Karpas-422 (cell line): ENCODE measurements around the gene TFR2. TPM values are rescaled to one million over a fixed set of nuclear protein-coding genes. Genes with fewer than 3 reads are reported as not detected.
"Not testable (repeated sequence)": the region's sequence is repeated elsewhere in the genome, so short reads cannot be mapped to it uniquely, and the experiment has no call there.

Experiments
- DNase-seq: peaks from one replicate; pipeline ENCODE4 v3.0.0-alpha.2; 2015
- H2AFZ ChIP-seq: fragments of 200-600 bp; sonication (generic); 2 replicates; pipeline ENCODE4 v1.6.1; 2014; ENCODE audit warnings: antibody characterized with exemption, low read length, mixed read lengths
- H3K27ac ChIP-seq: fragments of 200-600 bp; sonication (generic); 2 replicates; pipeline ENCODE4 v1.5.1; 2014; ENCODE audit warnings: mild to moderate bottlenecking, low read length, moderate library complexity
- H3K27me3 ChIP-seq: fragments of 200-600 bp; sonication (generic); 2 replicates; pipeline ENCODE4 v1.6.1; 2014; ENCODE audit warnings: low read length, mixed read lengths
- H3K36me3 ChIP-seq: fragments of 200-600 bp; sonication (generic); 2 replicates; pipeline ENCODE4 v1.6.1; 2014; ENCODE audit warnings: low read length, mixed read lengths; ENCODE audit not compliant: insufficient read depth
- H3K4me1 ChIP-seq: fragments of 200-600 bp; sonication (generic); 2 replicates; pipeline ENCODE4 v1.6.1; 2014; ENCODE audit warnings: mild to moderate bottlenecking, low read length, mixed read lengths
- H3K4me2 ChIP-seq: fragments of 200-600 bp; sonication (generic); 2 replicates; pipeline ENCODE4 v1.6.1; 2014; ENCODE audit warnings: low read length, low read depth, mild to moderate bottlenecking; ENCODE audit not compliant: poor library complexity, severe bottlenecking
- H3K4me3 ChIP-seq: fragments of 200-600 bp; sonication (generic); 2 replicates; pipeline ENCODE4 v1.5.1; 2014; ENCODE audit warnings: mild to moderate bottlenecking, antibody characterized with exemption, low read length, mixed read lengths
- H3K79me2 ChIP-seq: fragments of 200-600 bp; sonication (generic); 2 replicates; pipeline ENCODE4 v1.6.1; 2014; ENCODE audit warnings: mild to moderate bottlenecking, low read length, mixed read lengths
- H3K9ac ChIP-seq: fragments of 200-600 bp; sonication (generic); 2 replicates; pipeline ENCODE4 v1.6.0; 2014; ENCODE audit warnings: low read length
- H3K9me2 ChIP-seq: fragments of 200-600 bp; sonication (generic), shearing (Covaris generic); replicated peaks from 2 replicates; pipeline ENCODE4 v1.6.0; 2014; ENCODE audit warnings: mild to moderate bottlenecking, low read length, moderate library complexity; ENCODE audit not compliant: insufficient read depth
- H3K9me3 ChIP-seq: fragments of 300-700, 200-600 bp; sonication (generic); 2 replicates; pipeline ENCODE4 v1.6.1; 2014; ENCODE audit warnings: low read length, mixed read lengths
- H4K20me1 ChIP-seq: fragments of 200-600 bp; sonication (generic); 2 replicates; pipeline ENCODE4 v1.6.1; 2014; ENCODE audit warnings: mild to moderate bottlenecking, antibody characterized with exemption, low read length, low read depth; ENCODE audit not compliant: insufficient read depth
- total RNA-seq: library from RNA; depleted of rRNA; stranded (reverse); fragments of >200 nt; shearing (Covaris generic); gene quantifications from 2 replicates; pipeline ENCODE4 v1.2.3, GENCODE V29; 2014; ENCODE audit warnings: low replicate concordance

The TFR2 gene
- total RNA-seq, 1 experiment from 2014 or later, result 4.2 TPM

DNA sequence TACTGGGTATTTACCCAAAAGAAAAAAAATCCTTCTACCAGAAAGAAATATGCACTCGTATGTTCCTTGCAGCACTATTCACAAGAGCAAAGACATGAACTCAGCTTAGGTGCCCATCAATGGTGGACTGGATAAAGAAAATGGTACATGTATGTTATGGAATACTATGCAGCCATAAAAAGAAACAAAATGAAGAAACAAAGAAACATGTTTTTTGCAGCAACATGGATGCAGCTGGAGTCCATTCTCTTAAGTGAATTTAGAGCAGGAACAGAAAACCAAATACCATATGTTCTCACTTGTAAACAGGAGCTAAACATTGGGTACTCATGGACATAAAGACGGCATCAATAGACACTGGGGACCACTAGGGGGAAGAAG lies 26.7 kb upstream of the TFR2 start:
- Histone ChIP-seq H3K27ac (no peak overlapping the region), H3K9ac (no peak overlapping the region), H3K9me2 (no peaks in the 10 kb centered on the region), H3K27me3 (no peaks in the 10 kb centered on the region), H3K4me3 (no peak overlapping the region), H3K4me1 (peaks cover 2% of the 10 kb centered on the region; the same call in 1 of the 2 replicates), H4K20me1 (no peaks in the 10 kb centered on the region), H2AFZ (no peak overlapping the region), H3K9me3 (no peaks in the 10 kb centered on the region), H3K79me2 (no peaks in the 10 kb centered on the region), H3K36me3 (no peaks in the 10 kb centered on the region), H3K4me2 (no peak overlapping the region)
- no peak for DNase-seq

DNA sequence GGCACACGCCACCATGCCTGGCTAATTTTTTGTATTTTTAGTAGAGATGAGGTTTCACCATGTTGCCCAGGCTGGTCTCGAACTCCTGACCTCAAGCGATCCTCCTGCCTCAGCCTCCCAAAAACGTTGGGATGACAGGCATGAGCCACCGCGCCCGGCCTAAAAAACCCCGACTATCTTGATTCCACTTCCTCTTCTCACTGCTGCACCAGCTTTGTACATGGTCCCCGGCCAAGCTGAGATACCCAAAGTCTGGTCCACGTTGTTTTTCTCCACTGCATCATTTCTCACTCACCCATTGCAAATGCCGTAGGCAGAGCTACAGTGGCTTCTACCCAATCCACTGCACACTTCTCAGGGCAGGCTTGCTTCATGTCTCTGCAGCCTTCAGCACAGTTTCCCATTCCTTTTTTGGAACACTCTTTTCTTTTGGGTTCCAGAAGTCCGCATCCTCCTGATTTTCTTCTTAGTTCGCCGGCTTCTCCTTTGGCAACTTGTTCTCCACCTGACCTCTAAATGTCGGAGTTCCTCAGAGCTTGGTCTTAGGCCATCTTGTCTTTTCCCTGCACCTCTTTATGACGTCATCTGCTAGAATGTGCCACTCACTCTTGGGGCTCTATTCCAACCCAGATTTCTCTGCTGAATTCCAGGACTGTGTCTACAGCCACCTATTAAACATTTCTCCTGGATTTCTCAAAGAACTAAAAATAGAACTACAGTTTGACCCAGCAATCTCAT lies 26.1 kb upstream of the TFR2 start:
- Histone ChIP-seq H4K20me1 (no peaks in the 10 kb centered on the region), H3K4me3 (no peak overlapping the region), H3K4me1 (no peaks in the 10 kb centered on the region), H3K4me2 (no peak overlapping the region), H3K36me3 (no peaks in the 10 kb centered on the region), H3K79me2 (no peaks in the 10 kb centered on the region), H3K9me2 (no peaks in the 10 kb centered on the region), H3K27me3 (no peaks in the 10 kb centered on the region), H3K9ac (no peak overlapping the region), H2AFZ (no peak overlapping the region), H3K27ac (no peak overlapping the region), H3K9me3 (no peaks in the 10 kb centered on the region)
- no peak for DNase-seq

DNA sequence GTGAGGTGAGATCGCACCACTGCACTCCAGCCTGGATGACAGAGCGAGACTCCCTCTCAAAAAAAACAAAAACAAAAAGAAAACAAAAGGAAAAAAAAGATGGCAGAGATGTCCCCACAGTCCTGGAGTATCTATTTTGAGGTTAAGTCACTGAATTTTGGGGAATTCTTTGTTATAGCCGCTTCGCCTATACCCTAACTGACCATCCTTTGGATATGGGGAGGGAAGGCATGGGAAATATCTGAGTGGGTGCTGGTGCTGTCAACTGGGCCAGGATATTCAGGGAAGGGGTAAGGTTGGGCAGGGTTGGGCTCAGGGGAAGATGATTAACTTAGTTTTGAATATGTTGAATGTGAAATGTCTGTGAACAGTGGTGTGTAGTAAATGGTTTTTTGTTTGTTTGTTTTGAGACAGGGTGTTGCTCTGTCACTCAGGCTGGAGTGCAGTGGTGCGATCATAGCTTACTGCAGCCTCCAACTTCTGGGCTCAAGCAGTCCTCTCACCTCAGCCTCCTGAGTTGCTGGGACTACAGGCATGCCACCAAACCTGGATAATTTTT lies 23.9 kb upstream of the TFR2 start:
- no peak for DNase-seq

DNA sequence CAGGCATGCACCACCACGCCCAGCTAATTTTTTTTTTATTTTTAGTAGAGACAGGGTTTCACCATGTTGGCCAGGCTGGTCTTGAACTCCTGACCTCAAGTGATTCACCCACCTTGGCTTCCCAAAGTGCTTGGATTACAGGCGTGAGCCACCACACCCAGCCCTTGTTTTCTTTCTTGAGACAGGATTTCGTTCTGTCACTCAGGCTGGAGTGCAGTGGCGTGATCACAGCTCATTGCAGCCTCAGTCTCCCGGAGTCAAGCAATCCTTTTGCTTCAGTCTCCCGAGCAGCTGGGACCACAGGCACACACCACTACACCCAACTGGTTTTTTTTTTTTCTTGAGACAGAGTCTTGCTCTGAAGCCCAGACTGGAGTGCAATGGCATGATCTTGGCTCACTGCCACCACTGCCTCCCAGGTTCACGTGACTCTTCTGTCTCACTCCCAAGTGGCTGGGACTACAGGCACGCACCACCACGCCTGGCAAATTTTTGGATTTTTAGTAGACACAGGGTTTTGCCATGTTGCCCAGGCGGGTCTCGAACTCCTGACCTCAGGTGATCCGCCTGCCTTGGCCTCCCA lies 20.9 kb upstream of the TFR2 start:
- not testable (repeated sequence) for H3K4me3 ChIP-seq, DNase-seq, H4K20me1 ChIP-seq, H3K27ac ChIP-seq, H3K4me1 ChIP-seq, H3K9ac ChIP-seq, H3K79me2 ChIP-seq, H2AFZ ChIP-seq, H3K36me3 ChIP-seq, H3K4me2 ChIP-seq, H3K9me2 ChIP-seq, H3K27me3 ChIP-seq, H3K9me3 ChIP-seq

More for the DNA sequence above, 23.9 kb upstream of the TFR2 start:
- Histone ChIP-seq H3K27me3 (no peaks in the 10 kb centered on the region), H3K4me1 (no peaks in the 10 kb centered on the region), H3K36me3 (no peaks in the 10 kb centered on the region), H2AFZ (no peak overlapping the region), H3K4me2 (no peak overlapping the region), H3K4me3 (no peak overlapping the region), H3K9me2 (no peaks in the 10 kb centered on the region), H3K79me2 (no peaks in the 10 kb centered on the region), H4K20me1 (no peaks in the 10 kb centered on the region), H3K9ac (no peak overlapping the region), H3K27ac (no peak overlapping the region), H3K9me3 (no peaks in the 10 kb centered on the region)

DNA sequence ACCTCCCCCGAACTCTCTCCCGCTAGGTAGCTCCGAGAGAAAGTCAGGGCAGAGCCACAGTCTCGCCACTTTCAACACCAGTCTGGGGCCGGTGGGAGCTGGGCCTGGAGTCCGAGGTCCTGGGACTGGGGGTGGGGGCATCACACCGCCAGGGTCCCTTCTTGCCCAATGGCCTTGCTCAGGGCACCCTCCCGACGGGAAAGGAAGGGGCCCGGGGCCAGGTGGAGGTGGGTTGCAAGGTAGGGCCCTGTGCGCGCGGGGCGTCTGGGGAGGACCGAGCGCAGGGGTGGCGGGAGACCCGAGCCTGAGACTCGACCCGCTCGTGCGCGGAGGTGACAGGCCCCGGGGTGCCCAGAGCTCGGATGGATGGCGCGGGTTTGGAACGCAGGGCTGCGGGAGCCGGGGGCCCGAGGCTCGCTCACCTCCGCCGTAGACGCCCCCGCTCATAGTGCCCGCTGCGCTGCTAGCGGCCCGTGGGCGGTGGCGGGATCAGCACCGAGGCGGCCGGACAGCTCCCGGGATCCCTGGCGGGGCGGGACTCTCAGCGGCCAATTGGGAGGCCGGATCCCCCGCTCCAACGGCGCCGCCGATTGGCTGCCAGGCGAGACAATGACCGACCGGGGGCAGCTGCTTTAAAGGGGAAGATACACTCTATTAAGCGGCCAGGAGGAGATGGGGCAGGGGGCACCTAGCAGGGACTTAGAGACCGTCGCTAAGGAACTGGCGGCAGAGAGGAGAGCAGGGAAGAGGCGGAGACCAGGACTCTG lies 14.7 kb upstream of the TFR2 start, which contains the start of gene ACTL6B:
Gene ACTL6B (minus strand): TSS at position 541 of the 767 bp plus-strand sequence. CDS start 94 bp downstream, at position 447.
- no peaks in the 10 kb centered on the region for H3K9me2 ChIP-seq
- H3K9me3 ChIP-seq, result no peaks in the 10 kb centered on the region
- no peak within 1 kb of the TSS for H3K9ac ChIP-seq
- H3K4me2 ChIP-seq, result no peak within 1 kb of the TSS
- H3K27ac ChIP-seq, result no peak within 1 kb of the TSS
- no peaks in the 10 kb centered on the region for H3K4me1 ChIP-seq
- no peak for DNase-seq
- H3K36me3 ChIP-seq, result no peaks in the 10 kb centered on the region
- H4K20me1 ChIP-seq, result no peaks in the 10 kb centered on the region
- H3K27me3 ChIP-seq, result no peaks in the 10 kb centered on the region
- no peak within 1 kb of the TSS for H2AFZ ChIP-seq
- no peaks in the 10 kb centered on the region for H3K79me2 ChIP-seq
- no peak within 1 kb of the TSS for H3K4me3 ChIP-seq

DNA sequence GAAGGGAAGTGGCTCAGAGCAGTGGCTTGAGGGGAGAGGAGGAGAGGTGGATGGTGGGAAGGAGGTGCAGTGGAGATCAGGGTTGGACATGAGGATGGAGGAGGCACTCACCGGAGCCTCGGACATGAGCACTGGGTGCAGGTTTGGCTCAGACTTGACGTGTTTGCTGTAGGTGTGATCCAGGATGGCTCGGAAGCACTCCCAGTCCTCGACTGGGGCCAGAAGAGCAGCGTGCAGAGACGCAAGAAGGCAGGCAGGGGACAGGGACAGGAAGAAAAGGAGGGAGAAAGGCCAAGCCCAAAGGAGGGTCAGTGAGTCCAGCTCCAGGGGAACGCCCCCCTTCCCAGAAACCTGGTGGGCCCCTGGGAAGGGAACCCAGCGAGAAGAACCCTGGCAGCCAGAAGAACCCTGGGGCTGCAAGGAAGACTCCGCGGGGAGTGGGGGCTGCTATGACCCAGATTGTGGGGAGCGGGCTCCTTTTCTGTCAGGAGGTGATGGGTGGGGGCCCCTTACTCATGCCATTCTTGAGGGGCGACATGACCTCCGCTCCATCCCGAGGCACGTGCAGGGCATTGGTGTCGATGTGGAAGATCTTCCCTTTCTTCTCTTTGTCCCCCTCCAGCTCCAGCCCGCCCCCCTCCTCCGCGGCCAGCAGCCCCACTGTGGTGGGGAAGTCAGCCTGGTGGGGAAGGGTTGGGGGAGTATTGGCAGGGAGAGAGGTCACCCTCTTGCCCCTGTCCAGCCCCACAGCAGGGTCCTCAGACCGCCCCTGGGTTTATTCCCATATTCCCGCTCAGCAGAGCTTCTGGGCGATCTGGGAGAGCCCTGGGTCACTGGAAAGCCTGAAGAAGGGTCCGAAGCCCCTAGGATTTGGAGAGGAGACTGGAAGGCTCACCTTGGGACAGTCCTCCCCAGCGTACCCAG lies 13.8 kb upstream of the TFR2 start:
- Histone ChIP-seq H3K9me2 (no peaks in the 10 kb centered on the region), H3K79me2 (no peaks in the 10 kb centered on the region), H4K20me1 (no peaks in the 10 kb centered on the region), H3K4me3 (no peak overlapping the region), H3K4me2 (no peak overlapping the region), H3K27me3 (no peaks in the 10 kb centered on the region), H3K27ac (no peak overlapping the region), H3K4me1 (no peaks in the 10 kb centered on the region), H3K9ac (no peak overlapping the region), H2AFZ (no peak overlapping the region), H3K9me3 (no peaks in the 10 kb centered on the region), H3K36me3 (no peaks in the 10 kb centered on the region)
- DNase-seq, result no peak

DNA sequence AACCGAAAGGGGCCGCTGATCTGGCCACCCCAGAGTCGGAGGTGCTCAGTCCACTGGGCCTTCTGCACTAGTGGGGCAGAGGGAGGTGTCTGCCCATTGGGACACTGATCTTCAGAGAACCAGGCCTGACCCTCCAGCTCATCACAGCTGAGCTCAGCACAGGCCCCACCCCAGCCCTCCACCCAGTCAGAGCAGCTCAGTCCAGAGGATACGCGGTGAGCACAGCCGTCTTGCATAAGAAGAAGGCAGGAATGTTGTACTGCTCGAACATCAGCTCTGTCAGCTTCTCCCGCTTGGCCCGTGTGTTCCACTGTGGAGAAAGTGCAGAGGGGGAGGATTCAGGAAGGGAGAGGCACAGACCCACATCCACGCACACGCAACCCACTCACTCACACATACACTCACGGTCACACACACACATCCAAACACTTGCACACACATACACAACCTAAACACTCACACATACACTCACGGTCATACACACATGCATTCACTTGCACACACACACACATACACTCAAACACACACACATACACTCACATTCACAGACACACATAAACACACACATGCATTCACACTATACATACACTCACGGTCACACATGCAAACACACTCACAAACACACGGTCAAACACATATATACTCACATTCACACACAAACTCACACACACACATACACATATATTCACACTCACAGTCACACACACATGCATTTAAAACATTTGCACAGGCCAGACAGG lies 8.6 kb upstream of the TFR2 start:
- H2AFZ ChIP-seq, result no peak overlapping the region
- no peaks in the 10 kb centered on the region for H3K36me3 ChIP-seq
- H3K4me3 ChIP-seq, result no peak overlapping the region
- H3K9me3 ChIP-seq, result no peaks in the 10 kb centered on the region
- H4K20me1 ChIP-seq, result no peaks in the 10 kb centered on the region
- no peak overlapping the region for H3K4me2 ChIP-seq
- H3K79me2 ChIP-seq, result no peaks in the 10 kb centered on the region
- H3K27me3 ChIP-seq, result no peaks in the 10 kb centered on the region
- no peak for DNase-seq
- H3K27ac ChIP-seq, result no peak overlapping the region
- no peaks in the 10 kb centered on the region for H3K9me2 ChIP-seq
- H3K9ac ChIP-seq, result no peak overlapping the region
- H3K4me1 ChIP-seq, result no peaks in the 10 kb centered on the region
